Measurements from ENCODE around the gene PSMA6.

The PSMA6 gene

GRCh38 chr14:35292051-35292769 lies at the start of gene PSMA6 (continued):
- no peak for TF ChIP-seq ZSCAN18 (tag by site-specific recombination; IDR thresholded peaks at IDR 0.05)
- no peak for TF ChIP-seq ZNF23 (tag by site-specific recombination; IDR thresholded peaks at IDR 0.05; ENCODE audit: borderline replicate concordance)
- TF ChIP-seq ZNF837 (tag by site-specific recombination; IDR thresholded peaks at IDR 0.05) = no peak
- TF ChIP-seq GLIS1 (tag by site-specific recombination; IDR thresholded peaks at IDR 0.05) = no peak; the same call in 1 of the 2 replicates
- no peak for TF ChIP-seq ZNF114 (tag by site-specific recombination; IDR thresholded peaks at IDR 0.05)
- TF ChIP-seq ZBTB20 (tag by site-specific recombination; IDR thresholded peaks at IDR 0.05) = peak; percentile 91
- TF ChIP-seq ZBTB6 (tag by site-specific recombination; IDR thresholded peaks at IDR 0.05) = peak; percentile 99
- no peak for TF ChIP-seq ZSCAN16 (tag by site-specific recombination; IDR thresholded peaks at IDR 0.05)
- peak; percentile 97 for TF ChIP-seq TCF7L2 (IDR thresholded peaks at IDR 0.05; ENCODE audit: borderline replicate concordance, low read depth, low read length)
- peak; percentile 55; the same call in 1 of the 2 replicates for TF ChIP-seq ZNF610 (tag by site-specific recombination; IDR thresholded peaks at IDR 0.05; ENCODE audit: borderline replicate concordance)
- no peak for TF ChIP-seq REST (tag by site-specific recombination; IDR thresholded peaks at IDR 0.05)
- peak; percentile 89 for TF ChIP-seq SP3 (tag by site-specific recombination; IDR thresholded peaks at IDR 0.05)
- peak; percentile 59 for TF ChIP-seq ZBTB8A (tag by site-specific recombination; IDR thresholded peaks at IDR 0.05)

GRCh38 chr14:35242599-35243311 lies 49.4 kb upstream of the PSMA6 start:
- ChIA-PET CTCF (no interaction called here), POLR2A (no interaction called here)
- Histone ChIP-seq H3K36me3 (ENCODE audit: control insufficient read depth in 2 of 2, insufficient read depth in 1 of 2, low read length in 2 of 2) (no peaks in the 10 kb centered on the region), H3K4me1 (ENCODE audit: control insufficient read depth, insufficient read depth, low read length) (peaks cover 5% of the 10 kb centered on the region; the same call in 1 of the 2 replicates), H3K9me3 (ENCODE audit: control insufficient read depth, insufficient read depth, low read depth, low read length) (no peaks in the 10 kb centered on the region), H3K4me3 (ENCODE audit: low read depth, low read length) (no peak overlapping the region), H3K27ac (ENCODE audit: extremely low read depth, low read depth, low read length) (no peak overlapping the region)
- TF ChIP-seq PRDM6 (tag by site-specific recombination; IDR thresholded peaks at IDR 0.05) = peak; percentile 91
- no peak for TF ChIP-seq ZNF701 (tag by site-specific recombination; IDR thresholded peaks at IDR 0.05)
